ENCODE measurements around the gene SLC36A2. TPM values are rescaled to one million over a fixed set of nuclear protein-coding genes. Genes with fewer than 3 reads are reported as not detected.
A peak's percentile ranks its signal among the peaks of the same experiment; 100 is the strongest.

Gene SLC36A2
- total and polyA plus RNA-seq, 2 experiments from 2014 or later: 0.30 TPM; not detected in 1

DNA sequence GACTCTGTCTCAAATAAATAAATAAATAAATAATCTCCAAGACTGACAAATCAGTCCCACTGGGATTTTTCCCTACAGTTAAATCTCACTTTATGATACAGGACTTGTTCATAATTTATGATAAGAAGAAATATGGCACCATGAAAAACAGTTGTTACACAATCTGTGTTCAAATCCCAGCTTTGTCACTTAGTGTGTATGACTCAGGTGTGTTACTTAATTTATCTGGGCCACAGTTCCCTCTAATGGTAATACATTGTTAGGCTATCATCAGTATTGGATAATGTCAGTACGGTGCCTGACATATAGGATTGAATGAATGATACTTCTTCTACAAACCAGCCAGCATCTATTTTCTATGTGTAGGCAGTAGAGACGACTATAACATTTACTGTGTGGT, 66.9 kb downstream of the SLC36A2 start:
- DNase-seq (ENCODE audit: low spot score): no peak
- no peak overlapping the region for H3K4me3 ChIP-seq
- no peaks in the 10 kb centered on the region for H3K27me3 ChIP-seq
- H3K79me2 ChIP-seq: no peaks in the 10 kb centered on the region
- no peaks in the 10 kb centered on the region for H3K4me1 ChIP-seq (ENCODE audit: insufficient read depth)
- H3K9me3 ChIP-seq (ENCODE audit: low read depth): no peaks in the 10 kb centered on the region
- H3K9me2 ChIP-seq (replicated peaks; ENCODE audit: insufficient read depth): no peaks in the 10 kb centered on the region
- H4K20me1 ChIP-seq (ENCODE audit: insufficient read depth, poor library complexity, severe bottlenecking): no peaks in the 10 kb centered on the region
- 87% methylated on average over 2 of the region's 2 CpGs for WGBS (ENCODE audit: low lambda C conversion rate, missing lambda C conversion rate)
- no peak overlapping the region for H2AFZ ChIP-seq
- TF ChIP-seq, protein P1, sequence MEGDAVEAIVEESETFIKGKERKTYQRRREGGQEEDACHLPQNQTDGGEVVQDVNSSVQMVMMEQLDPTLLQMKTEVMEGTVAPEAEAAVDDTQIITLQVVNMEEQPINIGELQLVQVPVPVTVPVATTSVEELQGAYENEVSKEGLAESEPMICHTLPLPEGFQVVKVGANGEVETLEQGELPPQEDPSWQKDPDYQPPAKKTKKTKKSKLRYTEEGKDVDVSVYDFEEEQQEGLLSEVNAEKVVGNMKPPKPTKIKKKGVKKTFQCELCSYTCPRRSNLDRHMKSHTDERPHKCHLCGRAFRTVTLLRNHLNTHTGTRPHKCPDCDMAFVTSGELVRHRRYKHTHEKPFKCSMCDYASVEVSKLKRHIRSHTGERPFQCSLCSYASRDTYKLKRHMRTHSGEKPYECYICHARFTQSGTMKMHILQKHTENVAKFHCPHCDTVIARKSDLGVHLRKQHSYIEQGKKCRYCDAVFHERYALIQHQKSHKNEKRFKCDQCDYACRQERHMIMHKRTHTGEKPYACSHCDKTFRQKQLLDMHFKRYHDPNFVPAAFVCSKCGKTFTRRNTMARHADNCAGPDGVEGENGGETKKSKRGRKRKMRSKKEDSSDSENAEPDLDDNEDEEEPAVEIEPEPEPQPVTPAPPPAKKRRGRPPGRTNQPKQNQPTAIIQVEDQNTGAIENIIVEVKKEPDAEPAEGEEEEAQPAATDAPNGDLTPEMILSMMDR (IDR thresholded peaks at IDR 0.05; ENCODE audit: poor library complexity): no peak
- no peak for TF ChIP-seq EZH2phosphoT487 (IDR thresholded peaks at IDR 0.05; ENCODE audit: low read depth, severe bottlenecking, unreplicated experiment)
- H3K27ac ChIP-seq: no peak overlapping the region
- H3K36me3 ChIP-seq (replicated peaks; ENCODE audit: insufficient read depth, low read depth): no peaks in the 10 kb centered on the region
- no peak overlapping the region for H3K4me2 ChIP-seq

GRCh38 chr5:151278845-151279244, 68.5 kb downstream of the SLC36A2 start:
- no peaks in the 10 kb centered on the region for H3K9me3 ChIP-seq (ENCODE audit: low read depth)
- no peak overlapping the region for H3K4me3 ChIP-seq
- no peaks in the 10 kb centered on the region for H3K4me1 ChIP-seq (ENCODE audit: insufficient read depth)
- no peak overlapping the region for H3K4me2 ChIP-seq
- DNase-seq (ENCODE audit: low spot score): no peak
- WGBS (ENCODE audit: low lambda C conversion rate, missing lambda C conversion rate): 89% methylated on average over 5 of the region's 5 CpGs
- H3K27me3 ChIP-seq: no peaks in the 10 kb centered on the region
- no peak overlapping the region for H2AFZ ChIP-seq
- TF ChIP-seq EZH2 (IDR thresholded peaks at IDR 0.05; ENCODE audit: borderline replicate concordance) (no peak), EZH2phosphoT487 (IDR thresholded peaks at IDR 0.05; ENCODE audit: low read depth, severe bottlenecking, unreplicated experiment) (no peak)
- TF ChIP-seq, protein P1 (IDR thresholded peaks at IDR 0.05; ENCODE audit: poor library complexity): no peak
- H3K9me2 ChIP-seq (replicated peaks; ENCODE audit: insufficient read depth): no peaks in the 10 kb centered on the region
- no peaks in the 10 kb centered on the region for H3K79me2 ChIP-seq
- H3K27ac ChIP-seq: no peak overlapping the region
- H3K36me3 ChIP-seq (replicated peaks; ENCODE audit: insufficient read depth, low read depth): no peaks in the 10 kb centered on the region
- no peaks in the 10 kb centered on the region for H4K20me1 ChIP-seq (ENCODE audit: insufficient read depth, poor library complexity, severe bottlenecking)

- no peaks in the 10 kb centered on the region for H3K9me3 ChIP-seq (ENCODE audit: low read depth)
- no peak for DNase-seq (ENCODE audit: low spot score)
- no peak overlapping the region for H3K4me3 ChIP-seq
- no peaks in the 10 kb centered on the region for H3K79me2 ChIP-seq
- no peaks in the 10 kb centered on the region for H3K36me3 ChIP-seq (replicated peaks; ENCODE audit: insufficient read depth, low read depth)
- H3K9me2 ChIP-seq (replicated peaks; ENCODE audit: insufficient read depth): no peaks in the 10 kb centered on the region
- H3K4me1 ChIP-seq (ENCODE audit: insufficient read depth): no peaks in the 10 kb centered on the region
- no peak overlapping the region for H2AFZ ChIP-seq
- no peaks in the 10 kb centered on the region for H3K27me3 ChIP-seq
- H4K20me1 ChIP-seq (ENCODE audit: insufficient read depth, poor library complexity, severe bottlenecking): no peaks in the 10 kb centered on the region
- TF ChIP-seq EZH2phosphoT487 (IDR thresholded peaks at IDR 0.05; ENCODE audit: low read depth, severe bottlenecking, unreplicated experiment) (no peak), EZH2 (IDR thresholded peaks at IDR 0.05; ENCODE audit: borderline replicate concordance) (no peak)
- TF ChIP-seq, protein P1 (IDR thresholded peaks at IDR 0.05; ENCODE audit: poor library complexity): no peak
- no peak overlapping the region for H3K4me2 ChIP-seq
- H3K27ac ChIP-seq: no peak overlapping the region
- 89% methylated on average over 2 of the region's 2 CpGs for WGBS (ENCODE audit: low lambda C conversion rate, missing lambda C conversion rate)
These were observed 71.6 kb downstream of the SLC36A2 start for GRCh38 chr5:151275803-151276202.

GRCh38 chr5:151274666-151275065, 72.7 kb downstream of the SLC36A2 start:
- Histone ChIP-seq H2AFZ (no peak overlapping the region), H3K27ac (peak overlapping the region; percentile 1), H4K20me1 (ENCODE audit: insufficient read depth, poor library complexity, severe bottlenecking) (no peaks in the 10 kb centered on the region), H3K9me2 (replicated peaks; ENCODE audit: insufficient read depth) (no peaks in the 10 kb centered on the region), H3K79me2 (no peaks in the 10 kb centered on the region), H3K27me3 (no peaks in the 10 kb centered on the region), H3K4me3 (no peak overlapping the region), H3K9me3 (ENCODE audit: low read depth) (no peaks in the 10 kb centered on the region), H3K36me3 (replicated peaks; ENCODE audit: insufficient read depth, low read depth) (no peaks in the 10 kb centered on the region), H3K4me2 (no peak overlapping the region), H3K4me1 (ENCODE audit: insufficient read depth) (no peaks in the 10 kb centered on the region)
- peak; percentile 17 for DNase-seq (ENCODE audit: low spot score)
- TF ChIP-seq EZH2 (IDR thresholded peaks at IDR 0.05; ENCODE audit: borderline replicate concordance): no peak
- TF ChIP-seq, protein P1 (IDR thresholded peaks at IDR 0.05; ENCODE audit: poor library complexity): no peak
